Measurements from ENCODE around the gene PRR3.
A peak's percentile ranks its signal among the peaks of the same experiment; 100 is the strongest.

The PRR3 gene

DNA sequence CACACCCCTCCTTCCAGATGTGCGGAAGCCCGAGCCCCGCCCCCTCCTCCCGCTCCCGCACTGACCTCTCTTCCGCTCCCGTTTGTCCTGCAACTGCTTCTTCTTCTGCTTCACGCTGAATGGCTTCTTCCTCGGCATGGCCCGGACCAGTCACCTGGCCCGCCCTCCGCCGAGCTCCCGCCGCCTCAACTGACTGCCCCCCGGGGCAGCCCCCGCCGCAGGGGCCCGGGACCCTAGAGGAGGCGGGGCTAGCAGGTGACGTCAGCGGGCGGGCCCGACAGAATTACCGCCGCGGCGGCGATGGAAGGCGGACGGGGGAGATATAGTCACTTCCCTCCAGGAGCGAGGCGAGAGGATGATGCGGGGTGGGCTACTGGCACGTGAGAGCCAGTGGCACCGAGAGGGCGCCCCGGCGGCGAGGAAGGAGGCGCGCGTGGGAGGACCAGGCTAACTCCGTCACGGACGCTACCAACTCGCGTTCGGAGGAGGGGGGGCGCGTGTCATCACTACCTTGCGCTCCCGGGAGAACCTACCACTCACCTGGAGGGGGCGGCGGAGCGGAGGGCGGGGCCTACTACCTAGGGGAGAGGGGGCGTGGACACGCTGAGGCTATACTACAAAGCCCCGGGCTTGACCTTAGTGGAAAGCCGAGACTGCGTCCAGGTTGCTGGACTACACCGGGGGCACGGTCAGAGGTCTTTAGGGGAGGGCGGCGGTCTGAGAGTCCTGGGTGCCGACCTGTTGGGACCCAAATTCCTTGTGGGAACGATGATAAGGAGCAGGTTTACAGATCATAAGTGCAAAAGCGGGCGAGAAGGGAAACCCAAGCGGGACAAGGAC lies 809 bp upstream of the PRR3 start, which contains the start of gene GNL1:
GNL1 (minus strand) TSS at position 424 of the 840 bp plus-strand sequence; CDS start at position 138, 286 bp downstream.
- Histone ChIP-seq H3K27me3 (ENCODE audit: insufficient read depth, low read length, poor library complexity) (no peaks in the 10 kb centered on the region), H4K20me1 (ENCODE audit: insufficient read depth, low read length) (peaks cover 11% of the 10 kb centered on the region; the same call in 1 of the 2 replicates), H3K9ac (ENCODE audit: low read depth, low read length) (peak within 1 kb of the TSS; percentile 64), H3K9me3 (ENCODE audit: insufficient read depth, low read length, severe bottlenecking) (no peaks in the 10 kb centered on the region), H3K36me3 (ENCODE audit: insufficient read depth, low read length) (peaks cover 53% of the 10 kb centered on the region), H3K4me2 (ENCODE audit: insufficient read depth, low read length) (peak within 1 kb of the TSS; percentile 95), H3K4me3 (ENCODE audit: low read depth in 1 of 2, low read length in 2 of 2) (peak within 1 kb of the TSS; percentile 26 to 62), H2AFZ (ENCODE audit: low read depth, low read length) (peak within 1 kb of the TSS; percentile 66), H3K79me2 (ENCODE audit: insufficient read depth, low read length) (peaks cover 31% of the 10 kb centered on the region), H3K4me1 (ENCODE audit: insufficient read depth, low read length) (peaks cover 31% of the 10 kb centered on the region), H3K27ac (ENCODE audit: low read length) (peak within 1 kb of the TSS; percentile 80)
- DNase-seq (peak; percentile 92), ATAC-seq (ENCODE audit: insufficient read depth, low read depth) (peak; percentile 62)
- no peak for TF ChIP-seq EZH2 (IDR thresholded peaks at IDR 0.05; ENCODE audit: borderline replicate concordance, low read depth, low read length, severe bottlenecking)
- TF ChIP-seq, protein P1, sequence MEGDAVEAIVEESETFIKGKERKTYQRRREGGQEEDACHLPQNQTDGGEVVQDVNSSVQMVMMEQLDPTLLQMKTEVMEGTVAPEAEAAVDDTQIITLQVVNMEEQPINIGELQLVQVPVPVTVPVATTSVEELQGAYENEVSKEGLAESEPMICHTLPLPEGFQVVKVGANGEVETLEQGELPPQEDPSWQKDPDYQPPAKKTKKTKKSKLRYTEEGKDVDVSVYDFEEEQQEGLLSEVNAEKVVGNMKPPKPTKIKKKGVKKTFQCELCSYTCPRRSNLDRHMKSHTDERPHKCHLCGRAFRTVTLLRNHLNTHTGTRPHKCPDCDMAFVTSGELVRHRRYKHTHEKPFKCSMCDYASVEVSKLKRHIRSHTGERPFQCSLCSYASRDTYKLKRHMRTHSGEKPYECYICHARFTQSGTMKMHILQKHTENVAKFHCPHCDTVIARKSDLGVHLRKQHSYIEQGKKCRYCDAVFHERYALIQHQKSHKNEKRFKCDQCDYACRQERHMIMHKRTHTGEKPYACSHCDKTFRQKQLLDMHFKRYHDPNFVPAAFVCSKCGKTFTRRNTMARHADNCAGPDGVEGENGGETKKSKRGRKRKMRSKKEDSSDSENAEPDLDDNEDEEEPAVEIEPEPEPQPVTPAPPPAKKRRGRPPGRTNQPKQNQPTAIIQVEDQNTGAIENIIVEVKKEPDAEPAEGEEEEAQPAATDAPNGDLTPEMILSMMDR (IDR thresholded peaks at IDR 0.05; ENCODE audit: borderline replicate concordance, extremely low read depth, low read length, poor library complexity, severe bottlenecking): peak; percentile 25

DNA sequence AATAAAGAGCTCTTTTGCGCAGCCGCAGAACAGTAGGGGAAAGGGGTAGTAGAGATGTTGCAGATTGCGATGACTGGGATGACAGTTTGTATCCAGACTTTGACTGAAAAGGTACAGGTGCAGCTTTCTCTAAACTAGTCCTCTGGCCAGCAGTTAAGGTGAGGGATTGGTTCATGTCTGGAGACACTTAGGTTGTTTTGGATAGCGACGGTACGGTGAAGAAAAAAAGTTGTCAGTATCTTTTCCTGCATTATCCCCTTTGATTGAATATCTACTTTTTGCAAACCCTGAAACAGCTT lies 537 bp downstream of the PRR3 start:
- Histone ChIP-seq H3K9me3 (ENCODE audit: insufficient read depth, low read length, severe bottlenecking) (no peaks in the 10 kb centered on the region), H3K27me3 (ENCODE audit: insufficient read depth, low read length, poor library complexity) (no peaks in the 10 kb centered on the region), H3K79me2 (ENCODE audit: insufficient read depth, low read length) (peaks cover 31% of the 10 kb centered on the region), H3K4me2 (ENCODE audit: insufficient read depth, low read length) (peak overlapping the region; percentile 95), H3K4me1 (ENCODE audit: insufficient read depth, low read length) (peaks cover 31% of the 10 kb centered on the region), H3K9ac (ENCODE audit: low read depth, low read length) (peak overlapping the region; percentile 64), H3K36me3 (ENCODE audit: insufficient read depth, low read length) (peaks cover 53% of the 10 kb centered on the region), H3K27ac (ENCODE audit: low read length) (peak overlapping the region; percentile 80), H4K20me1 (ENCODE audit: insufficient read depth, low read length) (peaks cover 20% of the 10 kb centered on the region; the same call in 1 of the 2 replicates), H2AFZ (ENCODE audit: low read depth, low read length) (peak overlapping the region; percentile 66), H3K4me3 (ENCODE audit: low read depth in 1 of 2, low read length in 2 of 2) (peak overlapping the region; percentile 26 to 62)
- TF ChIP-seq EZH2 (IDR thresholded peaks at IDR 0.05; ENCODE audit: borderline replicate concordance, low read depth, low read length, severe bottlenecking): no peak
- TF ChIP-seq, protein P1 (IDR thresholded peaks at IDR 0.05; ENCODE audit: borderline replicate concordance, extremely low read depth, low read length, poor library complexity, severe bottlenecking): no peak
- ATAC-seq (ENCODE audit: insufficient read depth, low read depth) (no peak; the same call in 2 of the 3 replicates), DNase-seq (no peak)

DNA sequence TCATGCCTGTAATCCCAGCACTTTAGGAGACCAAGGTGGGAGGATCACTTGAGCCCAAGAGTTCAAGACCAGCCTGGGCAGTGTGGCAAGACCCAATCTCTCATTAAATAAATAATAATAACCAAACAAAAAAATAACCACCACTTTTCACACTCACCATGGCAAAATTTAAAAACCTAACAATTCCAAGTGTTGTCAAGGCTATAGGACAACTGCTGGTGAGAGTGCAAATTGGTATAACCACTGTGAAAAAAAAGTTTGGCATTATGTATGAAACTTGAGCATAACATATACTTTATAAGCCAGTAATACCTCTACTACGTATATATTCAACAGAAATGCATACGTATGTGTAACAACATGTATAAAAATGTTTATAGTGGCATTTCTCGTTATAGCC lies 3.8 kb downstream of the PRR3 start:
- no peak overlapping the region for H3K27ac ChIP-seq (ENCODE audit: low read length)
- TF ChIP-seq EZH2 (IDR thresholded peaks at IDR 0.05; ENCODE audit: borderline replicate concordance, low read depth, low read length, severe bottlenecking): no peak
- TF ChIP-seq, protein P1 (IDR thresholded peaks at IDR 0.05; ENCODE audit: borderline replicate concordance, extremely low read depth, low read length, poor library complexity, severe bottlenecking): no peak
- no peaks in the 10 kb centered on the region for H3K27me3 ChIP-seq (ENCODE audit: insufficient read depth, low read length, poor library complexity)
- H3K79me2 ChIP-seq (ENCODE audit: insufficient read depth, low read length): peaks cover 31% of the 10 kb centered on the region
- no peak overlapping the region for H3K4me3 ChIP-seq (ENCODE audit: low read depth in 1 of 2, low read length in 2 of 2)
- no peak overlapping the region for H3K9ac ChIP-seq (ENCODE audit: low read depth, low read length)
- peaks cover 19% of the 10 kb centered on the region for H3K4me1 ChIP-seq (ENCODE audit: insufficient read depth, low read length)
- no peak overlapping the region for H3K4me2 ChIP-seq (ENCODE audit: insufficient read depth, low read length)
- ATAC-seq (ENCODE audit: insufficient read depth, low read depth): no peak
- H2AFZ ChIP-seq (ENCODE audit: low read depth, low read length): no peak overlapping the region
- H3K9me3 ChIP-seq (ENCODE audit: insufficient read depth, low read length, severe bottlenecking): no peaks in the 10 kb centered on the region
- DNase-seq: no peak
- peaks cover 19% of the 10 kb centered on the region; the same call in 1 of the 2 replicates for H4K20me1 ChIP-seq (ENCODE audit: insufficient read depth, low read length)
- H3K36me3 ChIP-seq (ENCODE audit: insufficient read depth, low read length): peaks cover 36% of the 10 kb centered on the region

Data from DND-41 (cell line).